22Rv1 (cell line): ENCODE measurements around the gene TOGARAM1.

Source experiments
- H3K27ac ChIP-seq: fragments of 450-650 bp; 2 replicates; pipeline ENCODE4 v1.5.1; 2017
- CTCF ChIP-seq: fragments of 450-650 bp; IDR thresholded peaks from 2 replicates; pipeline ENCODE4 v1.5.1; 2017; ENCODE audit warnings: mild to moderate bottlenecking
- ZFX ChIP-seq: fragments of 450-650 bp; IDR thresholded peaks from 2 replicates; pipeline ENCODE4 v1.6.1; 2017; ENCODE audit warnings: antibody characterized with exemption, borderline replicate concordance

TOGARAM1 gene

GRCh38 chr14:44941591-44941990 is 20.4 kb upstream of the TOGARAM1 start:
- TF ChIP-seq CTCF (no peak), ZFX (no peak)

GRCh38 chr14:44942436-44942835 is 19.6 kb upstream of the TOGARAM1 start:
- no peak for TF ChIP-seq CTCF
- TF ChIP-seq ZFX, result no peak
- no peak overlapping the region for H3K27ac ChIP-seq

More at GRCh38 chr14:44941591-44941990, 20.4 kb upstream of the TOGARAM1 start:
- no peak overlapping the region for H3K27ac ChIP-seq

GRCh38 chr14:44944107-44944506 is 17.9 kb upstream of the TOGARAM1 start:
- no peak for TF ChIP-seq CTCF
- TF ChIP-seq ZFX, result no peak
- H3K27ac ChIP-seq, result no peak overlapping the region

GRCh38 chr14:44945264-44945663 is 16.7 kb upstream of the TOGARAM1 start:
- no peak for TF ChIP-seq ZFX
- TF ChIP-seq CTCF, result no peak
- no peak overlapping the region for H3K27ac ChIP-seq

GRCh38 chr14:44951051-44951450 is 10.9 kb upstream of the TOGARAM1 start:
- H3K27ac ChIP-seq, result no peak overlapping the region
- TF ChIP-seq ZFX (no peak), CTCF (no peak)

- no peak overlapping the region for H3K27ac ChIP-seq
- TF ChIP-seq ZFX, result no peak
- no peak for TF ChIP-seq CTCF
Measured at GRCh38 chr14:44952391-44953110, 9.4 kb upstream of the TOGARAM1 start.

GRCh38 chr14:44954750-44955149 is 7.2 kb upstream of the TOGARAM1 start:
- TF ChIP-seq ZFX, result no peak
- no peak overlapping the region for H3K27ac ChIP-seq

- H3K27ac ChIP-seq, result no peak overlapping the region
Measured at GRCh38 chr14:44955528-44955927, 6.5 kb upstream of the TOGARAM1 start.

More at GRCh38 chr14:44955528-44955927, 6.5 kb upstream of the TOGARAM1 start:
- TF ChIP-seq ZFX (no peak), CTCF (no peak)
